ENCODE results near the gene OR6Q1. TPM values are rescaled to one million over a fixed set of nuclear protein-coding genes. Genes with fewer than 3 reads are reported as not detected.
"Not testable (repeated sequence)": the region's sequence is repeated elsewhere in the genome, so short reads cannot be mapped to it uniquely, and the experiment has no call there.

Gene OR6Q1, protein sequence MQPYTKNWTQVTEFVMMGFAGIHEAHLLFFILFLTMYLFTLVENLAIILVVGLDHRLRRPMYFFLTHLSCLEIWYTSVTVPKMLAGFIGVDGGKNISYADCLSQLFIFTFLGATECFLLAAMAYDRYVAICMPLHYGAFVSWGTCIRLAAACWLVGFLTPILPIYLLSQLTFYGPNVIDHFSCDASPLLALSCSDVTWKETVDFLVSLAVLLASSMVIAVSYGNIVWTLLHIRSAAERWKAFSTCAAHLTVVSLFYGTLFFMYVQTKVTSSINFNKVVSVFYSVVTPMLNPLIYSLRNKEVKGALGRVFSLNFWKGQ
- not detected for polyA plus RNA-seq (2012; ENCODE audit: insufficient read depth, insufficient read length, low read depth)

DNA sequence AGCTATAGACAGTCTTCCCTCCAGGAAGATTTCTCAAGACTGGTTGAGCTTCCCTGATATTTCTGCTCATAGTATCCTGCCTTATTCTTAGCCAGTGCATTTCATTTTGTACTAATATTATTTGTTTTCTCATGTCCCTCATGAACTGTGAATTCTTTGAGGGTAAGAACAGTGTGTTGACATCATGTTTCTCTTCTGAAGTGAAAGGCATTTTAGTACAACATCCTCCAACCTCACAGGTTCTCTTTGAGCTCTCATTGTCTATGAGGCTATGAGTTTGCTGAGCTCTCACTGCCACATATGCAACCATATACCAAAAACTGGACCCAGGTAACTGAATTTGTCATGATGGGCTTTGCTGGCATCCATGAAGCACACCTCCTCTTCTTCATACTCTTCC lies at the start of gene OR6Q1:
TSS of gene OR6Q1 (plus strand) at position 301 of the 400 bp plus-strand sequence. CDS start at position 301, 0 bp downstream.
- no peak for DNase-seq
- no peaks in the 10 kb centered on the region for H3K36me3 ChIP-seq
- TF ChIP-seq, protein P1, sequence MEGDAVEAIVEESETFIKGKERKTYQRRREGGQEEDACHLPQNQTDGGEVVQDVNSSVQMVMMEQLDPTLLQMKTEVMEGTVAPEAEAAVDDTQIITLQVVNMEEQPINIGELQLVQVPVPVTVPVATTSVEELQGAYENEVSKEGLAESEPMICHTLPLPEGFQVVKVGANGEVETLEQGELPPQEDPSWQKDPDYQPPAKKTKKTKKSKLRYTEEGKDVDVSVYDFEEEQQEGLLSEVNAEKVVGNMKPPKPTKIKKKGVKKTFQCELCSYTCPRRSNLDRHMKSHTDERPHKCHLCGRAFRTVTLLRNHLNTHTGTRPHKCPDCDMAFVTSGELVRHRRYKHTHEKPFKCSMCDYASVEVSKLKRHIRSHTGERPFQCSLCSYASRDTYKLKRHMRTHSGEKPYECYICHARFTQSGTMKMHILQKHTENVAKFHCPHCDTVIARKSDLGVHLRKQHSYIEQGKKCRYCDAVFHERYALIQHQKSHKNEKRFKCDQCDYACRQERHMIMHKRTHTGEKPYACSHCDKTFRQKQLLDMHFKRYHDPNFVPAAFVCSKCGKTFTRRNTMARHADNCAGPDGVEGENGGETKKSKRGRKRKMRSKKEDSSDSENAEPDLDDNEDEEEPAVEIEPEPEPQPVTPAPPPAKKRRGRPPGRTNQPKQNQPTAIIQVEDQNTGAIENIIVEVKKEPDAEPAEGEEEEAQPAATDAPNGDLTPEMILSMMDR (IDR thresholded peaks at IDR 0.05; ENCODE audit: low read depth, low read length): no peak

DNA sequence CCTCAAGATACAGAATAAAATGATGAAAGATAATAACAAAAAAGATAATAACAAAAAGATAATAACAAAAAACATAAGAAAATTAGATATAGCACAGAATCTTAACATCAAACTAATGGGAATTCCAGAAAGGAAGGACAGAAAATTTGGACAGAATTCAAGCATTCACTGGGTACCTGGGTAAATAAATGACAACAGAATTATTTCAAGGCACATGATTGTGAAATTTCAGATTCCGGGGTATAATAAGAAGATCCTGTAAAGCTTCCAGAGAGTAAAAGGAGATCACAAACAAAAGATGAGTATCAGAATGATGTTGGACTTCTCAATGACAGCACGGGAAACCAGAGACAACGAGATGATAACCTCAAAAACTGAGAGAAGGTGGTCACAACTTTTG lies 49.2 kb upstream of the OR6Q1 start:
- Histone ChIP-seq H3K36me3 (no peaks in the 10 kb centered on the region), H3K4me3 (ENCODE audit: low read depth, low read length) (no peak overlapping the region), H3K9me3 (no peaks in the 10 kb centered on the region), H3K27me3 (no peaks in the 10 kb centered on the region), H3K4me1 (no peaks in the 10 kb centered on the region)
- DNase-seq: no peak
- TF ChIP-seq, protein P1 (IDR thresholded peaks at IDR 0.05; ENCODE audit: low read depth, low read length): no peak

More for the DNA sequence above, at the start of gene OR6Q1:
- Histone ChIP-seq H3K9me3 (no peaks in the 10 kb centered on the region), H3K4me3 (ENCODE audit: low read depth, low read length) (no peak within 1 kb of the TSS), H3K27me3 (no peaks in the 10 kb centered on the region), H3K4me1 (no peaks in the 10 kb centered on the region)

DNA sequence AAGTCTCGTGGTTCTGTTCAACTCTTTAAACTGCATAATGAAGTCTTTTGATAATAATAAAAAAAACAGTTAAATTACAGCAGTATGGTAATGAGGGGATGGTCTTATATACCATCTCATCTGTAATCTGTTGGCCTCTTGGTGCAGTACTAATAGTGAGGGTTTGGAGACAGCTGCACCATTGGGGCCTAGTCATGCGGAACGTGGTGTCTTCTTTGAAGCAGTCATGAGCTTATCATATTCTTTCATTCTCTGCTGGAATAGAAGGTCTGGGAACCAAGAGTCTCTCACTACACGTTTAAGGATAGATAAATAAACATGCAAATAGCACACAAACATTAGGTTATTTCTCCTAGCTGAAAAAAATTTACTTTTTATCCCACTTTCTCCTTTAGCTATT lies 48.0 kb upstream of the OR6Q1 start:
- Histone ChIP-seq H3K36me3 (no peaks in the 10 kb centered on the region), H3K4me1 (no peaks in the 10 kb centered on the region), H3K4me3 (ENCODE audit: low read depth, low read length) (no peak overlapping the region), H3K27me3 (no peaks in the 10 kb centered on the region), H3K9me3 (no peaks in the 10 kb centered on the region)
- TF ChIP-seq, protein P1 (IDR thresholded peaks at IDR 0.05; ENCODE audit: low read depth, low read length): no peak
- DNase-seq: no peak

DNA sequence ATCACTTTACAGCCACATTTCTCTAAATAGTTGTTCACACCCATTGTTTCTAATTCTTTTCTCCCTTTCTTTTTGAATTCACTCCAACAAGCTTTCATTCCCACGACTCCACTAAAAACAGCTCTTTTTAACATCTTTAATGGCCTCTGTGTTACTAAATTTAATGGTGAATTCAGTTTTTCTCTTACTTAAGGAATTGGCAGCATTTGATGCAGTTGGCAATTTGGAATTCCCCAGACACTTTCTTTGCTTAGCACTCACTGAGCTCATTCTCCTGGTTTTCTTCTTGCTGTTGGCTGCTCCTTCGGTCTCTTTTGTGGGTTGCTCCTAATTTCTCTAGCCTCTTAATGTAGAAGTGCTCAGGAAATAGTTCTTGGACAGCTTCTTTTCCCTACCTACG lies 47.6 kb upstream of the OR6Q1 start:
- TF ChIP-seq, protein P1 (IDR thresholded peaks at IDR 0.05; ENCODE audit: low read depth, low read length): no peak

DNA sequence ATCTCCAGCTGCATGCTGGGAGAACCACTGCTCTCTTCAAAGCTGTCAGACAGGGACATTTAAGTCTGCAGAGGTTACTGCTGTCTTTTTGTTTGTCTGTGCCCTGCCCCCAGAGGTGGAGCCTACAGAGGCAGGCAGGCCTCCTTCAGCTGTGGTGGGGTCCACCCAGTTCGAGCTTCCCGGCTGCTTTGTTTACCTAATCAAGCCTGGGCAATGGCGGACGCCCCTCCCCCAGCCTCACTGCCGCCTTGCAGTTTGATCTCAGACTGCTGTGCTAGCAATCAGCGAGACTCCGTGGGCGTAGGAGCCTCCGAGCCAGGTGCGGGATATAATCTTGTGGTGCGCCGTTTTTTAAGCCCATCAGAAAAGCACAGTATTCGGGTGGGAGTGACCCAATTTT lies 31.2 kb upstream of the OR6Q1 start:
- H3K36me3 ChIP-seq; DNase-seq; H3K27me3 ChIP-seq; H3K4me3 ChIP-seq (ENCODE audit: low read depth, low read length); H3K4me1 ChIP-seq; H3K9me3 ChIP-seq: not testable (repeated sequence)

More for the DNA sequence above, 47.6 kb upstream of the OR6Q1 start:
- no peaks in the 10 kb centered on the region for H3K27me3 ChIP-seq
- DNase-seq: no peak
- no peaks in the 10 kb centered on the region for H3K4me1 ChIP-seq
- H3K36me3 ChIP-seq: no peaks in the 10 kb centered on the region
- no peaks in the 10 kb centered on the region for H3K9me3 ChIP-seq
- no peak overlapping the region for H3K4me3 ChIP-seq (ENCODE audit: low read depth, low read length)

DNA sequence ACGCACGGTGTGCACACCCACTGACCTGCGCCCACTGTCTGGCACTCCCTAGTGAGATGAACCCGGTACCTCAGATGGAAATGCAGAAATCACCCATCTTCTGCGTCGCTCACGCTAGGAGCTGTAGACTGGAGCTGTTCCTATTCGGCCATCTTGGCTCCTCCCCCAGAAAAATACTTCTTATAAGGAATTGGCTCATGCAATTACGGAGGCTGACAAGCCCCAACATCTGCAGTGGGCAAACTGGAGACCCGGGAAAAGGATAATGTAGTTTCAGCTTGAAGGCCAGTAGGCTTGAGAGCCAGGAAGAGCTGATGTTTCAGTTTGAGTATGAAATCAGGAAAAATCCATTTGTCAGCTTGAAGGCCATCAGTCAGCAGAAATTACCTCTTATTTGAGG lies 30.7 kb upstream of the OR6Q1 start:
- H3K9me3 ChIP-seq; H3K4me3 ChIP-seq (ENCODE audit: low read depth, low read length); H3K27me3 ChIP-seq; H3K36me3 ChIP-seq; H3K4me1 ChIP-seq; DNase-seq: not testable (repeated sequence)

DNA sequence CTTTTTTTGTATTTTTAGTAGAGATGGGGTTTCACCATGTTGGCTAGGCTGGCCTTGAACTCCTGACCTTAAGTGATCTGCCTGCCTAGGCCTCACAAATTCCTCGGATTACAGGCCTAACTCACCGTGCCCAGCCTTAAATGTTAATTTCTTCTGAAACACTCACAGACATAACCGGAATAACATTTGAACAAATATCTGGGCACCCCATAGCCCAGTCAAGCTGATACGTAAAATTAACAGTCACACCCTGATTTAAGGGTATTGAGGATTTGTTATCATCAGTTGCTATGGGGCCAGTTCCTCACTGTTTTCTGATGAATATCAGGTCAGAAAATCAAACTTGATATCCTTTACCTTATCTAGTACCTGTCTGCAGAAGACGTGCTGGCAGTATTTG lies 30.1 kb upstream of the OR6Q1 start:
- no peaks in the 10 kb centered on the region for H3K9me3 ChIP-seq
- TF ChIP-seq, protein P1 (IDR thresholded peaks at IDR 0.05; ENCODE audit: low read depth, low read length): no peak
- no peaks in the 10 kb centered on the region for H3K36me3 ChIP-seq
- H3K4me3 ChIP-seq (ENCODE audit: low read depth, low read length): no peak overlapping the region
- no peak for DNase-seq
- no peaks in the 10 kb centered on the region for H3K4me1 ChIP-seq
- H3K27me3 ChIP-seq: no peaks in the 10 kb centered on the region

All from BE2C (cell line).